Spleen (tissue), 7 donors: ENCODE measurements around the gene SRP54.

Experiments
- CTCF ChIP-seq, 11 experiments: fragments of 200-600 bp in 7 of 11; fragments of 450-650 bp in 4 of 11; sonication (generic) in 4 of 11; IDR thresholded peaks in 8 of 11; conservative IDR thresholded peaks in 3 of 11; 1 replicate in 7 of 11; 2 replicates in 4 of 11; pipeline versions ENCODE4 v1.4.0 to v1.8.0; 2016 to 2021; ENCODE audit warnings: antibody characterized with exemption in 11 of 11, inconsistent platforms in 4 of 11, mild to moderate bottlenecking in 1 of 11
- POLR2A ChIP-seq, 3 donors: fragments of 450-650 bp; IDR thresholded peaks; one replicate each; pipeline ENCODE4 v1.5.1; 2017; ENCODE audit warnings: antibody characterized with exemption in 3 of 3, mild to moderate bottlenecking in 1 of 3
- POLR2AphosphoS5 ChIP-seq, 3 donors: sonication (generic); formaldehyde crosslinking; IDR thresholded peaks; one replicate each; pipeline ENCODE4 v1.5.1; 2017; ENCODE audit warnings: antibody characterized with exemption in 3 of 3
- donor health status: DM: no; HTN: no; CAD: no; lungs with moderate emphysema.
- donor health status: DM: no; HTN: no; CAD: no.
- donor health status: DM: no; HTN: no; CAD: no.

- TF ChIP-seq CTCF (IDR thresholded peaks at IDR 0.05 in 8 of 11, conservative IDR thresholded peaks at IDR 0.05 in 3 of 11) = no peak
- TF ChIP-seq POLR2A (IDR thresholded peaks at IDR 0.05) = no peak
- TF ChIP-seq POLR2AphosphoS5 (IDR thresholded peaks at IDR 0.05) = no peak
These were observed 994 bp downstream of the SRP54 start for GRCh38 chr14:34983786-34984185.
